IMR-90 (cell line): ENCODE measurements around the gene NR6A1.

Experiments
- BHLHE40 ChIP-seq: fragments of 150-350 bp; IDR thresholded peaks from 2 replicates; pipeline ENCODE4 v1.6.1; 2016; ENCODE audit warnings: mild to moderate bottlenecking, low read depth, low read length
- CEBPB ChIP-seq: IDR thresholded peaks from 2 replicates; pipeline ENCODE4 v1.6.1; 2012; ENCODE audit warnings: low read depth, low read length, improper control_type of control experiment
- MAFK ChIP-seq: IDR thresholded peaks from 2 replicates; pipeline ENCODE4 v1.6.1; 2012; ENCODE audit warnings: low read depth, low read length, improper control_type of control experiment
- POLR2A ChIP-seq: IDR thresholded peaks from 2 replicates; pipeline ENCODE4 v1.6.1; 2012; ENCODE audit warnings: mild to moderate bottlenecking, low read depth, low read length
- RAD21 ChIP-seq: IDR thresholded peaks from 2 replicates; pipeline ENCODE4 v1.6.1; 2012; ENCODE audit warnings: low read length, improper control_type of control experiment
- RFX5 ChIP-seq: IDR thresholded peaks from 2 replicates; pipeline ENCODE4 v1.8.0; 2012; ENCODE audit warnings: low read depth, mild to moderate bottlenecking, low read length, moderate library complexity
- SMC3 ChIP-seq: fragments of 150-350 bp; IDR thresholded peaks from 2 replicates; pipeline ENCODE4 v1.6.1; 2016; ENCODE audit warnings: low read depth, mild to moderate bottlenecking, antibody characterized with exemption, low read length, moderate library complexity
- TF ChIP-seq, protein P1 (sequence below): conservative IDR thresholded peaks from 2 replicates; pipeline ENCODE4 v1.5.1; 2012; ENCODE audit warnings: mild to moderate bottlenecking, low read depth, low read length, improper control_type of control experiment

- TF ChIP-seq POLR2A (no peak), CEBPB (no peak), BHLHE40 (no peak), RAD21 (no peak), SMC3 (no peak), MAFK (no peak), RFX5 (no peak)
- TF ChIP-seq, protein P1, sequence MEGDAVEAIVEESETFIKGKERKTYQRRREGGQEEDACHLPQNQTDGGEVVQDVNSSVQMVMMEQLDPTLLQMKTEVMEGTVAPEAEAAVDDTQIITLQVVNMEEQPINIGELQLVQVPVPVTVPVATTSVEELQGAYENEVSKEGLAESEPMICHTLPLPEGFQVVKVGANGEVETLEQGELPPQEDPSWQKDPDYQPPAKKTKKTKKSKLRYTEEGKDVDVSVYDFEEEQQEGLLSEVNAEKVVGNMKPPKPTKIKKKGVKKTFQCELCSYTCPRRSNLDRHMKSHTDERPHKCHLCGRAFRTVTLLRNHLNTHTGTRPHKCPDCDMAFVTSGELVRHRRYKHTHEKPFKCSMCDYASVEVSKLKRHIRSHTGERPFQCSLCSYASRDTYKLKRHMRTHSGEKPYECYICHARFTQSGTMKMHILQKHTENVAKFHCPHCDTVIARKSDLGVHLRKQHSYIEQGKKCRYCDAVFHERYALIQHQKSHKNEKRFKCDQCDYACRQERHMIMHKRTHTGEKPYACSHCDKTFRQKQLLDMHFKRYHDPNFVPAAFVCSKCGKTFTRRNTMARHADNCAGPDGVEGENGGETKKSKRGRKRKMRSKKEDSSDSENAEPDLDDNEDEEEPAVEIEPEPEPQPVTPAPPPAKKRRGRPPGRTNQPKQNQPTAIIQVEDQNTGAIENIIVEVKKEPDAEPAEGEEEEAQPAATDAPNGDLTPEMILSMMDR: no peak
Measured at GRCh38 chr9:124657516-124657915, 113.6 kb downstream of the NR6A1 start.
